PFSK-1 (cell line): ENCODE results near the gene ZFAND3.
A peak's percentile ranks its signal among the peaks of the same experiment; 100 is the strongest.

Experiments used
- FOXP2 ChIP-seq: optimal IDR thresholded peaks from 2 replicates; pipeline ENCODE3; 2011; ENCODE audit warnings: borderline replicate concordance, control low read depth, inconsistent platforms; ENCODE audit not compliant: insufficient read depth; ENCODE audit errors: extremely low read length, extremely low read depth
- POLR2AphosphoS5 ChIP-seq: IDR thresholded peaks from 2 replicates; pipeline ENCODE4 v1.6.1; 2012; ENCODE audit warnings: low read depth, mild to moderate bottlenecking, control low read depth, low read length, moderate library complexity
- SIN3A ChIP-seq: IDR thresholded peaks from 2 replicates; pipeline ENCODE4 v1.6.1; 2012; ENCODE audit warnings: mild to moderate bottlenecking, low read length, moderate library complexity, borderline replicate concordance; ENCODE audit not compliant: insufficient read depth
- TAF1 ChIP-seq: IDR thresholded peaks from 2 replicates; pipeline ENCODE4 v1.6.1; 2012; ENCODE audit warnings: low read length, control low read depth, borderline replicate concordance; ENCODE audit not compliant: insufficient read depth
- TF ChIP-seq, protein P1 (sequence below), 2 experiments: IDR thresholded peaks; 2 replicates each; pipeline versions ENCODE4 v1.6.1 to v1.8.0; 2011 to 2012; ENCODE audit warnings: low read depth in 2 of 2, low read length in 2 of 2, control low read depth in 1 of 2, inconsistent platforms in 1 of 2, mild to moderate bottlenecking in 1 of 2, moderate library complexity in 1 of 2; ENCODE audit not compliant: insufficient read depth in 1 of 2

Gene ZFAND3

DNA sequence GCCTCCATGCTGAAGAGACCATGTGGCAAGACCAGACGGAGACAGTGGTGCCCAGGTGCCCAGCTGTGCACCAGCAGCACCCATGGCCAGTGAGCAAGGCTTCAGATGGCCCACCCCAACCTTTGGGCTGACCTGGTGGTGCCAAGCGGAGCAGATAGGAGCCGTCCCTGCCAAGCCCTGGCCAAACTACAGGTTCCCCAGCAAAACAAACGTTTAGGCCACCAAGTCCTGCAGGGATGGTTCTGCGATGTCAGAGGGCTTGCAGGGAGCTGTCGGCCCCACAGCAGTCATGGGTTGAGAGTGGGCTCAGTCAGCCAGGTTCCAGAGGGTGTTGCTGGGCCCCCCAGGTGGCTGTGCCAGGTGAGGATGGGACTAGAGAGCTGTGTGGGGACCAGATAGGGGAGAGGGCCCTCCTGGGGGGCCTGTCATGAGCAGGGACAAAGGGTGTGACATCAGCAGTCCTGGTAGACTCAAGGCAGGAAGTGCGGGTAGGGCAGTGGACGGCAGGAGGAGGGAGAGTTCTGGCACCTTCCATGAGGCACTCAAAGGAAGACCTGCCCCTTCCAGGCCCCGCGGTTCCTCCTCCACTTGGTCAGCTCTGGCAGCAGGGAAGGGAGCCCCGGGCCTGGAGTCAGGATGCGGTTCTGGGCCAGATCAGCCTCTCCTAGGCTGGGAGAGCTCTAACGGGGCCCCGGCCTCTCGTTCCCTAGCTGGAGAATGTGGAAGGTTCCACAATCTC, 342.4 kb downstream of the ZFAND3 start:
- TF ChIP-seq SIN3A: no peak
- no peak for TF ChIP-seq TAF1
- no peak for TF ChIP-seq POLR2AphosphoS5
- TF ChIP-seq, protein P1, sequence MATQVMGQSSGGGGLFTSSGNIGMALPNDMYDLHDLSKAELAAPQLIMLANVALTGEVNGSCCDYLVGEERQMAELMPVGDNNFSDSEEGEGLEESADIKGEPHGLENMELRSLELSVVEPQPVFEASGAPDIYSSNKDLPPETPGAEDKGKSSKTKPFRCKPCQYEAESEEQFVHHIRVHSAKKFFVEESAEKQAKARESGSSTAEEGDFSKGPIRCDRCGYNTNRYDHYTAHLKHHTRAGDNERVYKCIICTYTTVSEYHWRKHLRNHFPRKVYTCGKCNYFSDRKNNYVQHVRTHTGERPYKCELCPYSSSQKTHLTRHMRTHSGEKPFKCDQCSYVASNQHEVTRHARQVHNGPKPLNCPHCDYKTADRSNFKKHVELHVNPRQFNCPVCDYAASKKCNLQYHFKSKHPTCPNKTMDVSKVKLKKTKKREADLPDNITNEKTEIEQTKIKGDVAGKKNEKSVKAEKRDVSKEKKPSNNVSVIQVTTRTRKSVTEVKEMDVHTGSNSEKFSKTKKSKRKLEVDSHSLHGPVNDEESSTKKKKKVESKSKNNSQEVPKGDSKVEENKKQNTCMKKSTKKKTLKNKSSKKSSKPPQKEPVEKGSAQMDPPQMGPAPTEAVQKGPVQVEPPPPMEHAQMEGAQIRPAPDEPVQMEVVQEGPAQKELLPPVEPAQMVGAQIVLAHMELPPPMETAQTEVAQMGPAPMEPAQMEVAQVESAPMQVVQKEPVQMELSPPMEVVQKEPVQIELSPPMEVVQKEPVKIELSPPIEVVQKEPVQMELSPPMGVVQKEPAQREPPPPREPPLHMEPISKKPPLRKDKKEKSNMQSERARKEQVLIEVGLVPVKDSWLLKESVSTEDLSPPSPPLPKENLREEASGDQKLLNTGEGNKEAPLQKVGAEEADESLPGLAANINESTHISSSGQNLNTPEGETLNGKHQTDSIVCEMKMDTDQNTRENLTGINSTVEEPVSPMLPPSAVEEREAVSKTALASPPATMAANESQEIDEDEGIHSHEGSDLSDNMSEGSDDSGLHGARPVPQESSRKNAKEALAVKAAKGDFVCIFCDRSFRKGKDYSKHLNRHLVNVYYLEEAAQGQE (IDR thresholded peaks at IDR 0.05; ENCODE audit: insufficient read depth in 1 of 2, low read depth in 2 of 2, low read length in 2 of 2): no peak
- TF ChIP-seq FOXP2: no peak

DNA sequence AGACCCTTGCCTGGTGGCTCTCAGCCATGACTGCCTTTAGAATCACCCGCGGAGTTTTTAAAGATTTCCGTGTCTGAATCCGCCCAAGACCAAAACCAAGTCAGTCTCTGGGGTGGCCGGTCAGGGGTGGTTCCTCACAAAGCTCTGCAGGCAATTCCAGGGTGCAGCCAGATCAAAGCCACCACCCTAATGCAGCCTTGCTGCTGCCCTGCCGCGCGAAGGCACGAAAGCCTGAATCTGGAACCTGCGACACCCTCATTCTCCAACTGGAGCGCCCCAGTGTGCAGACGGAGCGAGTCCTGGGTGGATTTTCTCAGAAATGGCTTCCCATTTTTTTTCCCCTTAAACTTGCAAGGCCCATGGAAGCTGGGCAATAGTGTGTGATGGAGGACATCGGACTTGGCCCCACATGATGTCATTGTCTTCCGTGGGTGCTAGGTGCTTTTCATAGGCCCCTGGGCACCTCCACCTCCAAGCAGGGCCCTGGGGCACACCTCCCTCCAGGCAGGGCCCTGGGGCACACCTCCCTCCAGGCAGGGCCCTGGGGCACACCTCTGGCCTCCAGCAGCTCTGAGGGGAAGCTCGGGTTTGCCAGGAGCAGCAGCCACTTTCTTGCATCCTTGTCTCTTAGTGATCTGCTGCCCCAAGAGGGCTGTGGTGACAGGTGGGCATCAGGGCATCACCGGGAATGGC, 343.1 kb downstream of the ZFAND3 start:
- TF ChIP-seq POLR2AphosphoS5: no peak
- TF ChIP-seq, protein P1 (IDR thresholded peaks at IDR 0.05; ENCODE audit: insufficient read depth in 1 of 2, low read depth in 2 of 2, low read length in 2 of 2): no peak
- TF ChIP-seq SIN3A: no peak
- TF ChIP-seq TAF1: no peak

DNA sequence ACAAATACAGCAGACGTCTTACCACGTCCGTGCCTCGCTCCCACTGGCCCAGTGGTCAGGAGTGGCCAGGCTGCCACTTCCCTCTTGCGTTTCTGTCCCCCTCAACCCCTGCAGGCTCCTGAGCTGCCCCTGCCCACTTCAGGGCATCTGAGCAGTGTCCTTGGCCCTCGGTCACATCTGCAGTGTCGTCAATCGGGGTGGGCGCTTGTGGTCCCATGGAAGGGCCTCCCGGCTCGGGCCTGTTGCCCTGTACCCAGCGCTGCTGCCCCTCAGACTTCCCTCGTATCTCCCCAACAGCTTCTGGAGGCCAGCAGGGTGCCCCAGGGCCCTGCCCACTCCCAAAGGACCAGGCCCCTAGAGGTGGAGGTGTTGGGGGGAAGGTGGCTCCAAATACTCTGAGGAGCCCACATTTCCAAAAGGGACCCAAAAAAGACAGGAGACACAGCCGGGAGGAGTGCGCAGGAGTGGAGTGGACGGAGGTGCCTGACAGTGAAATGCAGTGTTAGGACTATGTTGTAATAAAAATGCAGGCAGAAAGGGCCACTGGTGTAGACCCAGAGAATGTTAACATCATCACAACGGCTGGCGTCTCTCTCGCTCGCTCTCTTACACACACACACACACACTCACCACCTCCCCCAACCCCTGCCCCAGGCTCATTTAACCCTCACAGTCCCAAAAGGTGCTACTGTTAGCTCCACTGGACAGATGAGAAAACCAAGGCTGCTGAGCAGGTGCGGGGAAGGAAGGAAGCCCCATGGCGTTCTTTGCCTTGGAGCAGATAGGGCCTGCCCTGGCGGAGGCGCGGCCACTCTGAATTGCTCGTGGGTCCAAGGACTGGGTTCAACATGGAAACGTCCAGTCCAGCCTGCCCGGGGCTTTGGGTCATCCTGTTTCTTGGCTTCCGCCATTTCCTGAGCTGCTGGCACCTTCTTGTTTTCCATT, 343.9 kb downstream of the ZFAND3 start:
- TF ChIP-seq TAF1 (no peak), FOXP2 (no peak), POLR2AphosphoS5 (0 out of 2 replicates have a peak, but pooled peaks have one; percentile 9)
- TF ChIP-seq, protein P1 (IDR thresholded peaks at IDR 0.05; ENCODE audit: insufficient read depth in 1 of 2, low read depth in 2 of 2, low read length in 2 of 2): no peak

DNA sequence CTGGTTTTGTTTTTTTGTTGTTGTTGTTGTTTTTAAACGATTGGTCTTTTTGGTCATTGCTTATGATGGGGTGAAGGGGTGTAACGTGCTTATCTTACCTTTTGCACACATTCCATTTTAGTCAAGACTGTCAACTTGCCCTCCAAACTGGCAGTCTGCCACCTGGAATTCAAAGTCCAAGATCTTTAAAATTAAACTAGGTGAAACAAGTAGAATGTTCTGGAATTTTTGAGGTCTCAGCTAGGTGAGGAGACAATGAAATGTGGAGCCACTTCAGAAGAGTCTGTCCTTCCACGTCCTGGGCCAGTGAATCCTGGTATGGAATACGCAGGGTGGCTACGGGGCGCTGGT, 344.6 kb downstream of the ZFAND3 start:
- TF ChIP-seq FOXP2: no peak
- no peak for TF ChIP-seq SIN3A
- TF ChIP-seq TAF1: no peak
- TF ChIP-seq, protein P1 (IDR thresholded peaks at IDR 0.05; ENCODE audit: insufficient read depth in 1 of 2, low read depth in 2 of 2, low read length in 2 of 2): no peak
